SK-N-SH (cell line): ENCODE measurements around the gene CHST15. TPM values are rescaled to one million over a fixed set of nuclear protein-coding genes. Genes with fewer than 3 reads are reported as not detected.

Experiments used
- CTCF ChIA-PET: fragments of 300-600, 350-600 bp; formaldehyde crosslinking; extraction: SDS; loops from one replicate; lab custom pipeline; 2021; lab: Yijun Ruan, JAX
- POLR2A ChIA-PET: fragments of 350-600 bp; sonication (Branson Sonifier 250); formaldehyde crosslinking; extraction: SDS; loops from one replicate; lab custom pipeline; 2020; ENCODE audit warnings: antibody characterized with exemption, inconsistent platforms; lab: Yijun Ruan, JAX
- DNase-seq: peaks from one replicate; pipeline ENCODE4 v3.0.0; 2012
- H2AFZ ChIP-seq: fragments of 200-600 bp; sonication (generic); 2 replicates; pipeline ENCODE4 v1.8.1; 2016; ENCODE audit warnings: antibody characterized with exemption, mild to moderate bottlenecking, low read depth
- H3F3A ChIP-seq: fragments of 200-600 bp; sonication (generic); replicated peaks from 2 replicates; pipeline ENCODE3; 2016; ENCODE audit warnings: antibody characterized with exemption, mild to moderate bottlenecking; ENCODE audit not compliant: insufficient read depth
- H3K27ac ChIP-seq, 2 experiments: fragments of 200-500 bp in 1 of 2; fragments of 200-600 bp in 1 of 2; sonication (Bioruptor generic) in 1 of 2; sonication (generic), shearing (Covaris generic) in 1 of 2; 2 replicates each; pipeline versions ENCODE4 v1.5.1 to v1.6.1; 2014 to 2016; ENCODE audit warnings: low read depth in 2 of 2, inconsistent platforms in 1 of 2, low read length in 1 of 2, mild to moderate bottlenecking in 1 of 2, mixed read lengths in 1 of 2
- H3K27me3 ChIP-seq: fragments of 200-600 bp; sonication (generic), shearing (Covaris generic); 2 replicates; pipeline ENCODE4 v1.6.1; 2016; ENCODE audit warnings: mixed run types; ENCODE audit not compliant: insufficient read depth
- H3K36me3 ChIP-seq, 2 experiments: fragments of 200-500 bp in 1 of 2; fragments of 200-600 bp in 1 of 2; sonication (Bioruptor generic) in 1 of 2; sonication (generic) in 1 of 2; replicated peaks in 1 of 2; 2 replicates each; pipeline versions ENCODE3 to v1.5.1; 2014 to 2016; ENCODE audit warnings: low read length in 1 of 2, mild to moderate bottlenecking in 1 of 2; ENCODE audit not compliant: insufficient read depth in 2 of 2, control insufficient read depth in 1 of 2
- H3K4me1 ChIP-seq, 2 experiments: fragments of 200-500 bp in 1 of 2; fragments of 200-600 bp in 1 of 2; sonication (Bioruptor generic) in 1 of 2; sonication (generic), shearing (Covaris generic) in 1 of 2; 2 replicates each; pipeline versions ENCODE4 v1.5.1 to v1.6.1; 2014 to 2016; ENCODE audit warnings: low read depth in 1 of 2, low read length in 1 of 2, mixed run types in 1 of 2; ENCODE audit not compliant: insufficient read depth in 2 of 2, control insufficient read depth in 1 of 2
- H3K4me2 ChIP-seq: fragments of 200-600 bp; sonication (generic), shearing (Covaris generic); 2 replicates; pipeline ENCODE4 v1.6.1; 2017; ENCODE audit warnings: mixed run types
- H3K4me3 ChIP-seq, 2 experiments: fragments of 200-500 bp in 1 of 2; fragments of 200-600 bp in 1 of 2; sonication (Bioruptor generic) in 1 of 2; sonication (generic), shearing (Covaris generic) in 1 of 2; 2 replicates each; pipeline versions ENCODE4 v1.5.1 to v1.8.1; 2014 to 2016; ENCODE audit warnings: low read depth in 2 of 2, inconsistent platforms in 1 of 2, low read length in 1 of 2, mild to moderate bottlenecking in 1 of 2, mixed read lengths in 1 of 2, moderate library complexity in 1 of 2
- H3K79me2 ChIP-seq: fragments of 200-600 bp; sonication (generic); 2 replicates; pipeline ENCODE4 v1.8.1; 2017; ENCODE audit warnings: mild to moderate bottlenecking; ENCODE audit not compliant: insufficient read depth
- H3K9ac ChIP-seq: fragments of 200-600 bp; sonication (generic); 2 replicates; pipeline ENCODE4 v1.6.1; 2017; ENCODE audit warnings: mixed run types
- H3K9me2 ChIP-seq: fragments of 200-600 bp; sonication (generic); 2 replicates; pipeline ENCODE4 v1.6.1; 2017; ENCODE audit warnings: mixed run types
- H3K9me3 ChIP-seq: fragments of 200-600 bp; sonication (generic); 2 replicates; pipeline ENCODE4 v1.6.1; 2017; ENCODE audit warnings: mixed run types, mild to moderate bottlenecking, moderate library complexity
- H4K20me1 ChIP-seq: fragments of 200-600 bp; sonication (generic); 2 replicates; pipeline ENCODE4 v1.6.1; 2017; ENCODE audit warnings: mild to moderate bottlenecking, mixed run types; ENCODE audit not compliant: insufficient read depth
- ELF1 ChIP-seq: IDR thresholded peaks from 2 replicates; pipeline ENCODE4 v1.4.0; 2012
- EP300 ChIP-seq, 2 experiments: IDR thresholded peaks; 2 replicates each; pipeline versions ENCODE4 v1.4.0 to v1.6.1; 2012; ENCODE audit warnings: borderline replicate concordance in 1 of 2, low read depth in 1 of 2, low read length in 1 of 2
- GATA2 ChIP-seq: sonication (generic); formaldehyde crosslinking; IDR thresholded peaks from 2 replicates; pipeline ENCODE4 v1.5.0; 2020; ENCODE audit warnings: mild to moderate bottlenecking, missing genetic modification reagents
- IRF3 ChIP-seq: fragments of 150-350 bp; IDR thresholded peaks from 2 replicates; pipeline ENCODE4 v1.6.1; 2016; ENCODE audit warnings: mild to moderate bottlenecking, low read depth, low read length
- JUND ChIP-seq: IDR thresholded peaks from 2 replicates; pipeline ENCODE4 v1.4.0; 2012
- NFIC ChIP-seq: IDR thresholded peaks from 2 replicates; pipeline ENCODE4 v1.4.0; 2012; ENCODE audit warnings: borderline replicate concordance
- NRF1 ChIP-seq: IDR thresholded peaks from 2 replicates; pipeline ENCODE4 v1.6.1; 2012; ENCODE audit warnings: low read depth, mild to moderate bottlenecking, low read length
- REST ChIP-seq: IDR thresholded peaks from 2 replicates; pipeline ENCODE4 v1.6.1; 2012; ENCODE audit warnings: mild to moderate bottlenecking, low read depth, low read length, moderate library complexity
- SIN3A ChIP-seq: IDR thresholded peaks from 2 replicates; pipeline ENCODE4 v1.6.1; 2012; ENCODE audit warnings: low read depth, mild to moderate bottlenecking, low read length, moderate library complexity, borderline replicate concordance
- SMC3 ChIP-seq: IDR thresholded peaks from 2 replicates; pipeline ENCODE4 v1.6.1; 2012; ENCODE audit warnings: low read depth, low read length, improper control_type of control experiment
- TEAD4 ChIP-seq: IDR thresholded peaks from 2 replicates; pipeline ENCODE4 v1.4.0; 2012; ENCODE audit warnings: mild to moderate bottlenecking, borderline replicate concordance; ENCODE audit not compliant: insufficient read depth
- USF2 ChIP-seq: fragments of 150-350 bp; IDR thresholded peaks from 2 replicates; pipeline ENCODE4 v1.6.1; 2017; ENCODE audit warnings: antibody characterized with exemption, low read length, low read depth, borderline replicate concordance
- WGBS: methylation state at CpG from one replicate; pipeline ENCODE4 v1.1.6; 2017; ENCODE audit warnings: low lambda C conversion rate; 5-methylcytosine and 5-hydroxymethylcytosine counted together
- polyA plus RNA-seq, 3 experiments: library from polyadenylated mRNA; depleted of rRNA; stranded (reverse); fragments of >200 nt; gene quantifications; 2 replicates each; pipeline ENCODE4 v1.2.3, GENCODE V29; 2012

Gene CHST15
- polyA plus RNA-seq, 1 of the 3 experiments (the other 2 are of a cell fraction): 0.02 TPM

- TF ChIP-seq REST (no peak), NFIC (no peak), JUND (no peak)
Measured at GRCh38 chr10:124142960-124143359, 49.6 kb upstream of the CHST15 start (continued).

GRCh38 chr10:124142006-124142739 is 48.8 kb upstream of the CHST15 start:
- H3K27ac ChIP-seq: no peak overlapping the region
- H4K20me1 ChIP-seq: no peaks in the 10 kb centered on the region
- no peaks in the 10 kb centered on the region for H3F3A ChIP-seq
- DNase-seq: no peak
- no peaks in the 10 kb centered on the region for H3K9me2 ChIP-seq
- H3K4me3 ChIP-seq: no peak overlapping the region
- no peak overlapping the region for H3K4me2 ChIP-seq
- POLR2A ChIA-PET: no interaction called here
- WGBS: 41% methylated on average over 7 of the region's 7 CpGs
- H2AFZ ChIP-seq: no peak overlapping the region
- H3K27me3 ChIP-seq: no peaks in the 10 kb centered on the region
- CTCF ChIA-PET: interaction anchor here (2.2 kb wide), 1 partner anchor 10 kb away, joined by 9 read pairs; no protein-coding TSS in a partner anchor
- no peaks in the 10 kb centered on the region; a peak in 1 of 4 replicates for H3K4me1 ChIP-seq
- no peaks in the 10 kb centered on the region for H3K36me3 ChIP-seq
- H3K9me3 ChIP-seq: no peaks in the 10 kb centered on the region
- no peaks in the 10 kb centered on the region for H3K79me2 ChIP-seq
- TF ChIP-seq GATA2 (CRISPR knock-in tag) (no peak), SIN3A (no peak), ELF1 (no peak), SMC3 (no peak), TEAD4 (no peak), EP300 (IDR thresholded peaks at IDR 0.05; ENCODE audit: borderline replicate concordance in 1 of 2, low read depth in 1 of 2, low read length in 1 of 2) (no peak), NRF1 (no peak), USF2 (no peak), IRF3 (no peak)
- H3K9ac ChIP-seq: no peak overlapping the region
